Omental fat pad (tissue), 4 donors: Measurements from ENCODE around the gene ADARB1. TPM values are rescaled to one million over a fixed set of nuclear protein-coding genes. Genes with fewer than 3 reads are reported as not detected.

Experiments
- ATAC-seq: fragments of 150-250 bp; one replicate; pipeline ENCODE4 v1.9.1; 2016; ENCODE audit warnings: mild to moderate bottlenecking, moderate library complexity; ENCODE audit not compliant: low FRiP score
- DNase-seq: peaks from one replicate; pipeline ENCODE4 v3.0.0-alpha.2; 2019; ENCODE audit warnings: low spot score
- total RNA-seq, 4 donors: library from RNA; depleted of rRNA; stranded (reverse); fragments of >200 nt; gene quantifications; one replicate each; pipeline ENCODE4 v1.1.0, GENCODE V29; 2016
- TF ChIP-seq, protein P1 (sequence below), 3 donors: fragments of 450-650 bp; IDR thresholded peaks; one replicate each; pipeline ENCODE4 v1.5.1; 2016 to 2017; ENCODE audit warnings: antibody characterized with exemption in 3 of 3, mild to moderate bottlenecking in 3 of 3, moderate library complexity in 2 of 3

ADARB1 gene
- total RNA-seq, 4 donors from 2014 or later = 17.3 to 38.3 (median 23.3) TPM

- ATAC-seq = no peak
- DNase-seq = no peak
- TF ChIP-seq, protein P1, sequence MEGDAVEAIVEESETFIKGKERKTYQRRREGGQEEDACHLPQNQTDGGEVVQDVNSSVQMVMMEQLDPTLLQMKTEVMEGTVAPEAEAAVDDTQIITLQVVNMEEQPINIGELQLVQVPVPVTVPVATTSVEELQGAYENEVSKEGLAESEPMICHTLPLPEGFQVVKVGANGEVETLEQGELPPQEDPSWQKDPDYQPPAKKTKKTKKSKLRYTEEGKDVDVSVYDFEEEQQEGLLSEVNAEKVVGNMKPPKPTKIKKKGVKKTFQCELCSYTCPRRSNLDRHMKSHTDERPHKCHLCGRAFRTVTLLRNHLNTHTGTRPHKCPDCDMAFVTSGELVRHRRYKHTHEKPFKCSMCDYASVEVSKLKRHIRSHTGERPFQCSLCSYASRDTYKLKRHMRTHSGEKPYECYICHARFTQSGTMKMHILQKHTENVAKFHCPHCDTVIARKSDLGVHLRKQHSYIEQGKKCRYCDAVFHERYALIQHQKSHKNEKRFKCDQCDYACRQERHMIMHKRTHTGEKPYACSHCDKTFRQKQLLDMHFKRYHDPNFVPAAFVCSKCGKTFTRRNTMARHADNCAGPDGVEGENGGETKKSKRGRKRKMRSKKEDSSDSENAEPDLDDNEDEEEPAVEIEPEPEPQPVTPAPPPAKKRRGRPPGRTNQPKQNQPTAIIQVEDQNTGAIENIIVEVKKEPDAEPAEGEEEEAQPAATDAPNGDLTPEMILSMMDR (IDR thresholded peaks at IDR 0.05) = no peak
These were observed 178.1 kb downstream of the ADARB1 start for GRCh38 chr21:45252448-45252925.

DNA sequence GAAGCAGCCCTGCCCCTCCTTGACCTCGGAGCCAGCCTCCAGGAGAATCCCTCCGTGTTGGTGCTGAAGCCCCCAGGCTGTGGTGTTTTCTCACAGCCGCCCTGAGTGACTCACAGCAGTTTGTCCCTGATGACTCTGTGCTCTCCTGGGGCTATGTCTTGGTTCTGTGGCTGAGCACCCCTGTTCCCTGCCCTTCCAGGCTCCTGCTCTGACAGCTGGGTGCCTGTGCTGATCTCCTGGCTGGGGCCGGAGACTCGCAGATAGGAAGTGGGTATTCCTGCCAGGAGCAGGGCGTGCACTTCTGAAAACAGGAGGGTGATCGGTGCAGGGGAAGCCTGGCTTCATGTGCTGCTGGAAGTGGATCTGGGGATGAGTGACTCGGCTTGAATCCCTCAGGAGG is 178.8 kb downstream of the ADARB1 start:
- TF ChIP-seq, protein P1 (IDR thresholded peaks at IDR 0.05) = no peak
- ATAC-seq (no peak), DNase-seq (no peak)

- DNase-seq = no peak
- no peak for ATAC-seq
- TF ChIP-seq, protein P1 (IDR thresholded peaks at IDR 0.05) = no peak
These were observed 179.5 kb downstream of the ADARB1 start for GRCh38 chr21:45253633-45254459.

DNA sequence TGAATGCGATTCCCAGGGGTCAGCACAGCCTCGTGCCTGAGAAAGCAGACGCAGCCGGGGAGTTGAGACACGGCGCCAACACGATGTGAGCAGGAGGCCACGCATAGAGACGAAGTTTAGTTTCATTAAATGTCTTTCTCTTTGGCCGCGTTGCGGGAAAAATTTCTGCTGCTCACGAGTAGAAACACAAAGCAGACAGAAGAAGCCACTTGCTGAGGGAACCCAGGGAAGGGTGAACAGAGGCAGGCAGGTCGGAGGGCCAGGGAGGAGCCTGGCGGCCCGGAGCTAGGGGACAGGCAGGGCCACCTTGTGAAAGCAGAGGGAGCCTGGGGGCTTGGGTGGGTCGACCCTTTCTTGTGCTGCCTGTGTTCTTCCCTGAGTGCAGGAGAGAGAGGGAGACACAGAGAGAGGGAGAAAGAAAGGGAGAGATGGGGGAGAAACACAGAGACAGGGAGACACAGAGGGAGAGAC is 180.1 kb downstream of the ADARB1 start:
- no peak for DNase-seq
- ATAC-seq = no peak
- TF ChIP-seq, protein P1 (IDR thresholded peaks at IDR 0.05) = no peak

DNA sequence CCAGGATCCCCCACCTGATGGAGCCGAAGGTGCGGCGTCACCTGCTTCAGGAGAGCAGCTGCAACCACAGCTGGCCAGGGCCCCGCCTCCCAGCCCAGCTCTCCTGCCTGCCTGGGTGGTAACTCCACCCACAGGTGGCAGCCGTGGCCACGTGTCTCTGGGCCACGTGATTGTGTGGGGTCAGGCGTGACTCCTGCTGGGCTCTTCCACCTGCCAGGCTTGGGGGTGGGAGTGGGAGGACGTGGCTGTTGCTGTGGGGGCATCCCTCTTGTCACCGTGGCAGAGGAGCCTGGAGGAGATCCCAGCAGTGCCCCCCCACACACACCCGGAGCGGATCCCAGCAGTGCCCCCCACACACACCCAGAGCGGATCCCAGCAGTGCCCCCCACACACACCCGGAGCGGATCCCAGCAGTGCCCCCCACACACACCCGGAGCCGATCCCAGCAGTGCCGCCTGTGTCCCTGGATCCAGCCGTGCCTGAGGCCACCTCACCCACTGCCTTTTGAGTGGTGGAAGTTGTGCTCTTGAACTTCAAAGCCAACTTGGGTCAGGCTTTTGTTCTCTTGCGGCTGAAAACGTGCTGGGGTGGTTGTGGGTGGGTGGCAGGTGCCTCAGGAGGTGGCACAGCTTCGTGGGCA is 181.1 kb downstream of the ADARB1 start:
- DNase-seq = no peak
- TF ChIP-seq, protein P1 (IDR thresholded peaks at IDR 0.05) = no peak

GRCh38 chr21:45256021-45256911 is 181.9 kb downstream of the ADARB1 start:
- no peak for ATAC-seq
- TF ChIP-seq, protein P1 (IDR thresholded peaks at IDR 0.05) = no peak
- DNase-seq = no peak

More for the DNA sequence above, 181.1 kb downstream of the ADARB1 start:
- no peak for ATAC-seq
